HUES64 (cell line): ENCODE measurements around the gene ARHGEF17.
A peak's percentile ranks its signal among the peaks of the same experiment; 100 is the strongest.

Experiments used
- H3K27ac ChIP-seq: 2 replicates; pipeline ENCODE4 v1.7.0; 2013; ENCODE audit warnings: low read depth, low read length, inconsistent platforms
- H3K27me3 ChIP-seq: 2 replicates; pipeline ENCODE4 v1.6.1; 2013; ENCODE audit warnings: mild to moderate bottlenecking, low read length; ENCODE audit not compliant: insufficient read depth
- H3K36me3 ChIP-seq: 2 replicates; pipeline ENCODE4 v1.6.1; 2013; ENCODE audit warnings: mild to moderate bottlenecking, low read length; ENCODE audit not compliant: insufficient read depth
- H3K4me1 ChIP-seq: 2 replicates; pipeline ENCODE4 v1.6.1; 2013; ENCODE audit warnings: mild to moderate bottlenecking, low read length, moderate library complexity; ENCODE audit not compliant: insufficient read depth
- H3K4me3 ChIP-seq: 2 replicates; pipeline ENCODE4 v1.5.1; 2013; ENCODE audit warnings: mild to moderate bottlenecking, low read length, moderate library complexity
- H3K9ac ChIP-seq: 2 replicates; pipeline ENCODE4 v1.6.1; 2013; ENCODE audit warnings: mild to moderate bottlenecking, low read depth, low read length
- H3K9me3 ChIP-seq: 2 replicates; pipeline ENCODE4 v1.6.1; 2013; ENCODE audit warnings: low read depth, low read length; ENCODE audit not compliant: insufficient read depth
- WGBS: fragments of 150-250, 120-280 bp; methylation state at CpG from one replicate; pipeline ENCODE4 v1.1.7; 2013; ENCODE audit warnings: missing lambda C conversion rate; 5-methylcytosine and 5-hydroxymethylcytosine counted together

Gene ARHGEF17

DNA sequence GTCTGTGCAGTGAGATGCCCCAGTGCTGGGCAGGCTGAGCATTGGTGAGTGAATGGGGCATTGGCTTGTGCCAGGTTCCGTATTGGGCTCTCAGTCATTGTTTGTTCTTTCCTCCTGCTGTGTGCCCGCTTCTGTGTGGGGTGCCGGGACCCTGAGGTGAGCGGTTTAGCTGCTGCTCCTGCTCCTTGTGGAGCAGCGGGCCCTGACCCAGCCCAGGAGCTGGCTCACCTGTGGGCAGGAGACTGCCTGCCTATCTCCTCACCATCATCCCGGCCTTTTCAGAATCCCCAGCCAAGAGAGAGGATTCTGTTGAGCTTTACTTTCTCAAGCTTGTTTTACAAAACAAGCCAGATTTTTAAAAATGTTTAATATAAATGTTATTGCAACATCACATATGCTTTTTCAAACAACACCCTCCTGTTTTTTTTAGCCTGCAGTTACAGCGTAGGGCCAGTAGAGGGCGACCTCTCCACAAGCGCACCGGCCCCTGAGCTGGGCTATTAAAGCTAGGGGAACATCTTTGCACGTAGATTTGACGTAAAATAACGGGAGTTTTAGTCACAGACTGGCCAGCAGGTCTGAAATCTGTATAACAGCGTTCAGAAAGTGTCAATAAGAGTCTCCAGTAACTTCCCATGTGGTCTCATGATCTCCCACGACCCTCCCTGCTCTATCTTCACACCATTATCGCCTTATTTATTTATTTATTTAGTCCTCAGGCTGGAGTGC is 43.0 kb downstream of the ARHGEF17 start:
- Histone ChIP-seq H3K4me3 (no peak overlapping the region), H3K27me3 (no peaks in the 10 kb centered on the region), H3K4me1 (no peaks in the 10 kb centered on the region), H3K27ac (no peak overlapping the region), H3K36me3 (no peaks in the 10 kb centered on the region), H3K9me3 (no peaks in the 10 kb centered on the region), H3K9ac (no peak overlapping the region)
- WGBS, result 28% methylated on average over 16 of the region's 16 CpGs

DNA sequence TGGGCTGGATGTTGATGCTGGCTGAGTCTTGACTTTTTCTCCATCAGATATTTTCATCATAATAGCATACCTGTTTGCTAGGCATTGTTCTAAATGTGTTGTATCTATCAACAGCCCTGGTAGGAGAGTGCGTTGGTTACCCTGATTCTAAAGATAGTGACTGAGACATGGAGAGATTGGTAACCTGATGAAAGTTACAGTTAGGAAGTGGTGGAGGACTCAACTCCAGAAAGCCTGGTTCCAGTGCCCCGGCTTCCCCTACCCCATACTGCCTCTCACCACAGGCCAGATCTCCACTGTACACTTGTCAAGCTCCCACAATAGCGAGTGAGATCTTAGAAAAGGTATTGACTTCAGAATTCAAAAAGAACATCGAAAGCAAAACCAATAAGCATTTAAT is 45.3 kb downstream of the ARHGEF17 start:
- Histone ChIP-seq H3K9ac (no peak overlapping the region), H3K27me3 (no peaks in the 10 kb centered on the region), H3K4me1 (no peaks in the 10 kb centered on the region), H3K27ac (no peak overlapping the region), H3K36me3 (no peaks in the 10 kb centered on the region), H3K9me3 (no peaks in the 10 kb centered on the region), H3K4me3 (no peak overlapping the region)
- 81% methylated on average over 3 of the region's 4 CpGs for WGBS

DNA sequence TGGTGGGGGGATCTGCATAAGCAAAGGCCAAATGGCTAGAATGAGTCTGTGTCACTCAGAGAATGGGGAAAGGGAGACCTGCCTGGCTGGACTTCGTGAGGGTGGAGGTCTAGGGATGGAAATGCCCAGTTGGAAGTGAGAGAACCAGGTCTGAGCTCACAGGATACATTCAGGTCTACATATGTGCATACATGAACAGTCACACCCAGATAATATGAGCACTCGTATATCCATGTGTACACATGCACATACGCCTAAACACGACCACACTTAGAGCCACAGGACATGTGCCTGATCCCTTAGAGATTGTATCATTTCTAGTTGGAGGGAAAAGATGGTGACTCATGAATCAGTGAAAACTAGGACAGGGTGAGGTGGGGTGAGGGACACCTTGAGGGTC is 47.0 kb downstream of the ARHGEF17 start:
- H3K27me3 ChIP-seq, result no peaks in the 10 kb centered on the region
- H3K9ac ChIP-seq, result no peak overlapping the region
- H3K9me3 ChIP-seq, result no peaks in the 10 kb centered on the region
- no peak overlapping the region for H3K27ac ChIP-seq
- H3K4me1 ChIP-seq, result no peaks in the 10 kb centered on the region
- H3K36me3 ChIP-seq, result no peaks in the 10 kb centered on the region
- WGBS, result 92% methylated on average over 4 of the region's 4 CpGs
- no peak overlapping the region for H3K4me3 ChIP-seq

DNA sequence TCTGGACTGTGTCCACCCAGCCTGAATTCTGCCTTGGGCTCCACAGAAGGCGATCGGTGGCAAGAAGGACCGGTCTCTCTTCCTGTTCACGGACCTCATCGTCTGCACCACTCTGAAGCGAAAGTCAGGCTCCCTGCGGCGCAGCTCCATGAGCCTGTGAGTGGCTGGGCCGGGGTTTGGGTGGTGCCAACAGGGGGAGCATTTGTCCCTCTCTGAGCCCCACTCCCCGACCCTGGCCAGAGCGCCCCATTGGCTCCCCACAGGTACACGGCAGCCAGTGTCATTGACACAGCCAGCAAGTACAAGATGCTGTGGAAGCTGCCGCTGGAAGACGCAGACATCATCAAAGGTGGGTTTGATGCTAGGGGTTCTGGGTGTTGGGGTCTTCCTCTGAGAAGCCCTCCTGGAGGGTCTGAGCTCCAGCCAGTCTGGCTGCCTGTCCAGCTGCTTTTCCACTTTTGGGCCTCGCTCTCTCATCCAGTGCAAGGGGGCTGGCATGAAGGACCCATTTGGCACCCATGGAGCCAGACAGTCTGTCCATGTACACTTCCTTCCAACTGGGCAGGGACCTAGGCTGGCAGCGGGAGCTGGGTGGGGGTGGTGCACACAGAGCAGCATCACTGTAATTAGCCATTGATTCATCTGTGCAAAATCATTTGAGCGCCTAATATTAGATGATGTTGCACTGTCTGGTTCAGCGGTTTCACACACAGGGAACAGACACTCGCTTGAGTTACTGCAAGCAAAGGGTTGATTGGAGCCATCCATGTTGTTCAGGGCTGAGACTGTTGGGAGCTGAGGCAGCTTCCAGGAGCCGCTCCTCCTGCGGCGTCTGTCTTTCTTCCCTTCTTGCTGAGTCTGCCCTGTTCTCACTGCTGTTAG is 49.1 kb downstream of the ARHGEF17 start:
- no peaks in the 10 kb centered on the region for H3K9me3 ChIP-seq
- H3K27ac ChIP-seq, result no peak overlapping the region
- no peak overlapping the region for H3K4me3 ChIP-seq
- no peaks in the 10 kb centered on the region for H3K4me1 ChIP-seq
- WGBS, result 94% methylated on average over 22 of the region's 22 CpGs
- no peak overlapping the region for H3K9ac ChIP-seq
- peaks cover 4% of the 10 kb centered on the region; the same call in 1 of the 2 replicates for H3K36me3 ChIP-seq
- H3K27me3 ChIP-seq, result no peaks in the 10 kb centered on the region

DNA sequence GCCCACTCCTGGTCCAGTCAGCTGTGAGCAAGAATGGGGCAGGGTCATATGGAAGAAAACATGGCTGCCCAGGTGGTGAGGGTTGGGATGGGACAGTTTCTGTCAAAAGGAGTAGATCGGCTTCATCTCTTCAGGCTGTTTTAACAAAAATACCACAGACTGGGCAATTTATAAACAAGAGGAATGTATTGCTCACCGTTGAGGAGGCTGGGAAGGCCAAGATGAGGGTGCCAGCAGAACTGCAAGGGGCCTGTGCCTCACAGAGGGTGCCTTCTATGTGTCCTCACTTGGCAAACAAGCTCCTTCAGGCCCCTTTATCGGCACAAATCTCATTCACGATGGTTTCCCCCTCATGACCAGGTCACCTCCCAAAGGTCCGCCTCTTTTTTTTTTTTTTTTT is 50.0 kb downstream of the ARHGEF17 start:
- Histone ChIP-seq H3K9me3 (no peaks in the 10 kb centered on the region), H3K9ac (no peak overlapping the region), H3K36me3 (peaks cover 4% of the 10 kb centered on the region; the same call in 1 of the 2 replicates), H3K4me3 (no peak overlapping the region), H3K27me3 (no peaks in the 10 kb centered on the region; the same call in 1 of the 2 replicates), H3K4me1 (no peaks in the 10 kb centered on the region), H3K27ac (no peak overlapping the region)
- 91% methylated on average over 5 of the region's 5 CpGs for WGBS

DNA sequence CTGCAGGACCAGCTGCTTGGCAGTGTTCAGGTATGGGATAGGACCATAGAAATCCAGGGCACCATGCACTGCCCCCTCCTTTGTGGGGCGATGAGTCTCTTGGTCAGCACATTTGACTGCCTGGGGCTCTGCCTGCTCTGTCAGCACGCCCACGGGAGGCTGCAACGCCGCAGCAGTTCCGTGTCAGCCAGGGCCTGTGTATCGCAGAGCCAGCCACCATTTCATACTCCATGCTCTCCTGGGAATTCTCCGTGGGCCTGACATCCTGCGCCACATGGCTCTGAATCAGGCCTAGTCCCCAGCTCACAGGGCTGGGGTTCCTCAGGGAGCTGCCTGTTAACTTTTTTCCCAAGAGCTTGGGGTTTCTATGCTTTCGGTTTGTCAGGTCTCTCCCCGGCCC is 51.3 kb downstream of the ARHGEF17 start:
- Histone ChIP-seq H3K4me3 (no peak overlapping the region), H3K9me3 (no peaks in the 10 kb centered on the region), H3K4me1 (no peaks in the 10 kb centered on the region), H3K9ac (no peak overlapping the region), H3K27ac (no peak overlapping the region), H3K27me3 (no peaks in the 10 kb centered on the region; the same call in 1 of the 2 replicates), H3K36me3 (peaks cover 9% of the 10 kb centered on the region; the same call in 1 of the 2 replicates)
- WGBS, result 93% methylated on average over 11 of the region's 11 CpGs

DNA sequence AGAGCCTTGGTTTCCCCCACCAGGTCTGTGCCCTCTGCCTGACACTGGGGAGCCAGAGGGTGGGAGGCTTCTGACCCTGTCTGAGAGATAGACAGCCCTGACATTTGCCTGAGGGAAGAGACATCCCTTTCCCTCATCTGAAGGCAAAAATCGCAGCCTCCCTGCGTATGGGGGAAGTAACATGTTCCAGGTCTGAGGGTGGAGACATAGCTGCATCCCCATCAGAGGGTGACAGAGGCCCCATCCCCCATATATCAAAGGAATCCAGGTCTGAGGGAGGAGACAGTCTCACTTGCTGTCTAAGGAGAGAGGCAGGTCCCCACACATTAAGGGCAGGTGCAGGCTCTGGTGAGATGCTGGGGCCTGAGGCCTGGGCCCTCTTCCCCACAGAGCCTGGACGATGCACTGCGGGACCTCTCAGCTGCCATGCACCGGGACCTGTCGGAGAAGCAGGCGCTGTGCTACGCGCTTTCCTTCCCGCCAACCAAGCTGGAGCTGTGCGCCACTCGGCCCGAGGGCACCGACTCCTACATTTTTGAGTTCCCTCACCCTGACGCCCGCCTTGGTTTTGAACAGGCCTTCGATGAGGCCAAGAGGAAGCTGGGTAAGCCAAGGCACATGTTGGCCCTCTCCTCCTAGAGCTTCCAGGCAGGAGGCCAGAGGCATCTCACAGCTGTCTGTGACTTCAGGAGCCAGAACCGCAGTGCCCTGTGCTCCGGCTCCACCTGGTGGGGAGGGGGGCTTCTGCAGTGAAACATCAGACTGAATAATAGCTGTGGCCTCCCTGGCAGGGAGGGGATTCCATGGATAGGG is 52.1 kb downstream of the ARHGEF17 start:
- no peak overlapping the region for H3K4me3 ChIP-seq
- peaks cover 9% of the 10 kb centered on the region; the same call in 1 of the 2 replicates for H3K36me3 ChIP-seq
- H3K27ac ChIP-seq, result no peak overlapping the region
- no peaks in the 10 kb centered on the region for H3K9me3 ChIP-seq
- H3K4me1 ChIP-seq, result no peaks in the 10 kb centered on the region
- no peak overlapping the region for H3K9ac ChIP-seq
- 90% methylated on average over 17 of the region's 19 CpGs for WGBS
- H3K27me3 ChIP-seq, result no peaks in the 10 kb centered on the region; the same call in 1 of the 2 replicates

DNA sequence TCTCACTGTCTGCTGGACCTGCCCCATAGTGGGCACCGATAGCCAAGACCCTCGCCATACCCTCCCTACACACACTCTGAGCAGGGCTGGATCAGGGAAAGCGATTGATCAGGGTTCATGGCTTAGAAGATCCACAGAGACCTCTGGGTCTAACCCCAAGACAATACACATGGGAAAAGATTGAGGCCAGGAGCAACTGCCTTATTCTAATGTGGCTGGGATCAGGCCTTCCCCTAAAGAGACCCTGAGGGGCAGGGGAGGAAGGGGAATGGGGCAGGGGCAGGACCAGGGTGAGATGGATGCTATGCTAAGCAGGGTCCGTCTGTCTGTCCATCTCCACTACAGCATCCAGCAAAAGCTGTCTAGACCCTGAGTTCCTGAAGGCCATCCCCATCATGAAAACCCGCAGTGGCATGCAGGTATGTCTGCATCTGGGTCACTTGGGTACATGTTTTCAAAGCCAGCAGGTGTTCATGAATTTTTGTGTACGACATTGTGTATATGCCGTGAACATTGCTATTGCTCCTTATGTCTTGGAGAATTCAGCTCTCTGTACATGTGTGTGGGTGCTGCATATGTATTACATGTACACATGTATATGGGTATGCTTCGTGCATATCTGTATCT is 52.8 kb downstream of the ARHGEF17 start:
- Histone ChIP-seq H3K27ac (no peak overlapping the region), H3K36me3 (peaks cover 9% of the 10 kb centered on the region; the same call in 1 of the 2 replicates), H3K9me3 (no peaks in the 10 kb centered on the region), H3K4me3 (no peak overlapping the region), H3K4me1 (no peaks in the 10 kb centered on the region), H3K27me3 (no peaks in the 10 kb centered on the region; the same call in 1 of the 2 replicates), H3K9ac (no peak overlapping the region)
- WGBS, result 89% methylated on average over 8 of the region's 8 CpGs

DNA sequence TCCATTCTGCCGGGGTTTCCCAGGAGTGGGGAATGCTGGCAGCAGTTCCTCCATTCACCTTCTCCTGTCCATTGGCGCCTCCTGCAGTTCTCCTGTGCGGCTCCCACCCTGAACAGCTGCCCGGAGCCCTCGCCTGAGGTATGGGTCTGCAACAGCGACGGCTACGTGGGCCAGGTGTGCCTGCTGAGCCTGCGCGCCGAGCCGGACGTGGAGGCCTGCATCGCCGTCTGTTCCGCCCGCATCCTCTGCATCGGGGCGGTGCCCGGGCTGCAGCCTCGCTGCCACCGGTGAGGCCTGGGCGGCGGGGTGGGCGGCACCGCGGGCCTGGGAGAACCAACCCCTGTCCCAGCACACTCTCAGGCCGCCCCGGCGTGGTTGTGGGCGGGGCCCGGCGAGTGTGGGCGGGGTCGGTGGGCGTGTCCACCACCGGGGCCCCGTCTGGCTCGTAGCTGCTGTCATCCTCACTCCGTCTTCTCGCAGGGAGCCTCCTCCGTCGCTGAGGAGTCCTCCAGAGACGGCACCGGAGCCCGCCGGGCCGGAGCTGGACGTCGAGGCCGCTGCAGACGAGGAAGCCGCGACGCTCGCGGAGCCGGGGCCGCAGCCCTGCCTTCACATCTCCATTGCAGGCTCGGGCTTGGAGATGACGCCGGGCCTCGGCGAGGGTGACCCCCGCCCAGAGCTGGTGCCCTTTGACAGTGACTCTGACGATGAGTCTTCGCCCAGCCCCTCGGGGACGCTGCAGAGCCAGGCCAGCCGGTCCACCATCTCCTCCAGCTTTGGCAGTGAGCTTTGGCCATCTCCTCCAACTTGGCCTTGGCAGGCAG is 54.1 kb downstream of the ARHGEF17 start:
- peaks cover 9% of the 10 kb centered on the region; the same call in 1 of the 2 replicates for H3K36me3 ChIP-seq
- 18% methylated on average over 70 of the region's 70 CpGs for WGBS
- peak overlapping the region; percentile 36 for H3K9ac ChIP-seq
- H3K27ac ChIP-seq, result peak overlapping the region; percentile 30; the same call in 1 of the 2 replicates
- H3K27me3 ChIP-seq, result no peaks in the 10 kb centered on the region; the same call in 1 of the 2 replicates
- H3K4me3 ChIP-seq, result peak overlapping the region; percentile 53
- H3K9me3 ChIP-seq, result no peaks in the 10 kb centered on the region
- no peaks in the 10 kb centered on the region for H3K4me1 ChIP-seq

DNA sequence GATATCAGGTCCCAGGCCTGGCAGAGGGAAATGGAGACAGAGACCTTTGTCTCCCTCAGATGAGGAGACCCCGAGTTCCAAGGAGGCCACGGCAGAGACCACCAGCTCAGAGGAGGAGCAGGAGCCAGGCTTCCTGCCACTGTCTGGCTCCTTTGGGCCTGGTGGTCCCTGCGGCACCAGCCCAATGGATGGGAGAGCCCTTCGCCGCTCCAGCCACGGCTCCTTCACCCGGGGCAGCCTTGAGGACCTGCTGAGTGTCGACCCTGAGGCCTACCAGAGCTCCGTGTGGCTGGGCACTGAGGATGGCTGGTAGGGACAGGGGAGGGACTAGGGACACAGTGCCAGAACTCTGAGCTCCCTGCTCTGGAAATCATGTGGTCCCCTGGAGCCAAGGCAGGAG is 55.1 kb downstream of the ARHGEF17 start:
- H3K27me3 ChIP-seq, result no peaks in the 10 kb centered on the region; the same call in 1 of the 2 replicates
- no peaks in the 10 kb centered on the region for H3K4me1 ChIP-seq
- H3K9ac ChIP-seq, result no peak overlapping the region
- no peaks in the 10 kb centered on the region for H3K9me3 ChIP-seq
- WGBS, result 97% methylated on average over 9 of the region's 9 CpGs
- no peak overlapping the region for H3K27ac ChIP-seq
- H3K4me3 ChIP-seq, result no peak overlapping the region
- H3K36me3 ChIP-seq, result peaks cover 9% of the 10 kb centered on the region; the same call in 1 of the 2 replicates
